Left ventricle myocardium inferior (tissue), 1 donor: Measurements from ENCODE around the gene NPC1L1. TPM values are rescaled to one million over a fixed set of nuclear protein-coding genes. Genes with fewer than 3 reads are reported as not detected.

Experiments used
- DNase-seq: peaks from one replicate; pipeline ENCODE4 v3.0.0-alpha.2; 2020
- H3K27ac ChIP-seq: fragments of 200-600 bp; replicated peaks from 2 replicates; pipeline ENCODE4 v1.8.0; 2021
- H3K27me3 ChIP-seq: fragments of 200-600 bp; 2 replicates; pipeline ENCODE4 v1.8.0; 2021; ENCODE audit warnings: low read depth
- H3K36me3 ChIP-seq: fragments of 200-600 bp; 2 replicates; pipeline ENCODE4 v1.8.0; 2021
- H3K4me1 ChIP-seq: fragments of 200-600 bp; 2 replicates; pipeline ENCODE4 v1.8.0; 2021
- H3K4me3 ChIP-seq: fragments of 200-600 bp; 2 replicates; pipeline ENCODE4 v1.8.0; 2021; ENCODE audit warnings: mild to moderate bottlenecking, moderate library complexity
- H3K9me3 ChIP-seq: fragments of 200-600 bp; replicated peaks from 2 replicates; pipeline ENCODE4 v1.8.0; 2021
- CTCF ChIP-seq: fragments of 200-600 bp; IDR thresholded peaks from 2 replicates; pipeline ENCODE4 v1.8.0; 2021; ENCODE audit warnings: antibody characterized with exemption, mild to moderate bottlenecking, borderline replicate concordance
- intact Hi-C: fragments of 100-400 bp; cut with micrococcal nuclease; formaldehyde crosslinking; loops from one replicate; pipeline ENCODE4 v1.11.0; 2022
- total RNA-seq: library from RNA; stranded (reverse); fragmentation: NEBNext Ultra II Directional; extraction: Animal tissue kit (Norgen Biotek cat#: 25700); gene quantifications from one replicate; pipeline ENCODE4 v1.2.1, GENCODE V29; 2021
- donor health status: DM: no; HTN: yes; CAD: no; lungs with severe emphysema.

Gene NPC1L1
- total RNA-seq, 1 donor from 2014 or later, result 0.19 TPM

- peaks cover 97% of the 10 kb centered on the region for H3K4me1 ChIP-seq
- DNase-seq, result no peak
- TF ChIP-seq CTCF, result no peak
- H3K9me3 ChIP-seq, result no peaks in the 10 kb centered on the region
- H3K27ac ChIP-seq, result peak overlapping the region; percentile 34
- no peaks in the 10 kb centered on the region for H3K27me3 ChIP-seq
- H3K36me3 ChIP-seq, result peaks cover 30% of the 10 kb centered on the region
- intact Hi-C loops, result loop anchor here (10.0 kb wide), 2 partner anchors 78 to 228 kb away; no protein-coding TSS in a partner anchor
- H3K4me3 ChIP-seq, result no peak overlapping the region
Measured at GRCh38 chr7:44473295-44473694, 67.8 kb downstream of the NPC1L1 start.

- no peak for DNase-seq
- Histone ChIP-seq H3K27ac (peak overlapping the region; percentile 34), H3K36me3 (peaks cover 26% of the 10 kb centered on the region), H3K4me3 (no peak overlapping the region), H3K4me1 (peaks cover 96% of the 10 kb centered on the region), H3K9me3 (no peaks in the 10 kb centered on the region), H3K27me3 (no peaks in the 10 kb centered on the region)
- TF ChIP-seq CTCF, result no peak
- intact Hi-C loops, result loop anchor here (10.0 kb wide), 2 partner anchors 78 to 228 kb away; no protein-coding TSS in a partner anchor
Measured at GRCh38 chr7:44472843-44473242, 68.3 kb downstream of the NPC1L1 start.

GRCh38 chr7:44471850-44472249 lies 69.3 kb downstream of the NPC1L1 start:
- Histone ChIP-seq H3K27ac (no peak overlapping the region), H3K4me3 (no peak overlapping the region), H3K36me3 (peaks cover 26% of the 10 kb centered on the region), H3K4me1 (peaks cover 86% of the 10 kb centered on the region), H3K27me3 (no peaks in the 10 kb centered on the region), H3K9me3 (no peaks in the 10 kb centered on the region)
- intact Hi-C loops, result loop anchor here (10.0 kb wide), 2 partner anchors 77 to 227 kb away; no protein-coding TSS in a partner anchor
- DNase-seq, result no peak
- TF ChIP-seq CTCF, result no peak

GRCh38 chr7:44471436-44471835 lies 69.7 kb downstream of the NPC1L1 start:
- H3K27me3 ChIP-seq, result no peaks in the 10 kb centered on the region
- peaks cover 86% of the 10 kb centered on the region for H3K4me1 ChIP-seq
- no peaks in the 10 kb centered on the region for H3K9me3 ChIP-seq
- H3K4me3 ChIP-seq, result no peak overlapping the region
- intact Hi-C loops, result loop anchor here (10.0 kb wide), 2 partner anchors 77 to 227 kb away; no protein-coding TSS in a partner anchor
- no peak for TF ChIP-seq CTCF
- DNase-seq, result no peak
- peaks cover 25% of the 10 kb centered on the region for H3K36me3 ChIP-seq
- no peak overlapping the region for H3K27ac ChIP-seq

- Histone ChIP-seq H3K36me3 (peaks cover 18% of the 10 kb centered on the region), H3K9me3 (no peaks in the 10 kb centered on the region), H3K27me3 (no peaks in the 10 kb centered on the region), H3K4me3 (no peak overlapping the region), H3K27ac (peak overlapping the region; percentile 1), H3K4me1 (peaks cover 88% of the 10 kb centered on the region)
- no peak for DNase-seq
- no peak for TF ChIP-seq CTCF
- intact Hi-C loops, result loop anchor here (10.0 kb wide), 2 partner anchors 76 to 226 kb away; no protein-coding TSS in a partner anchor
Measured at GRCh38 chr7:44470628-44471245, 70.4 kb downstream of the NPC1L1 start.
